HG03097 (cell line): ENCODE data around the gene TMEM252.
A peak's percentile ranks its signal among the peaks of the same experiment; 100 is the strongest.

Experiments used
- ATAC-seq: cut with Tn5 transposase; IDR thresholded peaks from one replicate; pipeline ENCODE4 v1.9.1; 2021; ENCODE audit not compliant: unreplicated experiment, low FRiP score

TMEM252 gene

DNA sequence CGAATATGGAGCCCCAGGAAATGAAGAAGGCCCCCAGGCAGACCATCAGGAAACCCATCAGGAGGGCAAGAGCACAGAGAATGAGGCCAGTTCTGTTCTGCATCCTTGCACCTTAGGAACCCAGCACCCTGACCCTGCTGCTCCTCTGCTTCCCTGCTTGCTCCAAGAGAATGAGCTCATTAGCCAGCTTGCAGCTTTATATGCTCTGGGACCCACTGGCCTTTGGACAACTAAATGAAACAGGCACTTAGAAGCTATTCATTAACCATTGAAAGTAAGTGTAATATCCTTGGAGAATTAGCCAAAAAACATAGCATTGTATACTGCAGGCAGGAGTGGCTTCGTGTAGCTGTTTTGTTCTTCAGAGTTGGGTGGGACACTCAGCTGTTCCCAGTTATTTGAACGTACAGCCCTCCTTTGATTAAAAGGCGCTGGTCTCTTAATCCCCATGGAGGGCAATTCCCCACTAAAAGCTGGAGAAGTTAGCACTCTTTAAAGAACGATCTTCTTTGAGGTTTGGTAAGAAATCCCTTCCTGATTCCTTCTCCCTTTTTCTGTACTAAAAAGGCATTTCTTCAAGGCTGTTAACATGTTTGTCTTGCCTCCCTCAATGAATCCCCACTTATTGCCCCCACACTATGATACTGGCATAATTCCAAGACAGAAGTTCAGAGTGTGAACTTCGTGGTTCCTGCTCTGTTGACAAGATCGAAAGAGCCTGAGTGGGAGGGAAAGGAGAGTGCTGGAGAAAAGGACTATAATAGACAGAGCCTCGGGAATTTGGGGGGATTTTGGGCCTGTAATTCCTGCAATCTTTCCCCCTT is at the start of gene TMEM252:
Gene TMEM252, minus strand, starts transcription at position 172 of the 824 bp plus-strand sequence. Its CDS starts 69 bp downstream, at position 103.
- no peak for ATAC-seq

GRCh38 chr9:68585034-68585761 is 44.5 kb upstream of the TMEM252 start:
- ATAC-seq, result no peak

- peak; percentile 86 for ATAC-seq
Measured at GRCh38 chr9:68584189-68585033, 43.7 kb upstream of the TMEM252 start.

DNA sequence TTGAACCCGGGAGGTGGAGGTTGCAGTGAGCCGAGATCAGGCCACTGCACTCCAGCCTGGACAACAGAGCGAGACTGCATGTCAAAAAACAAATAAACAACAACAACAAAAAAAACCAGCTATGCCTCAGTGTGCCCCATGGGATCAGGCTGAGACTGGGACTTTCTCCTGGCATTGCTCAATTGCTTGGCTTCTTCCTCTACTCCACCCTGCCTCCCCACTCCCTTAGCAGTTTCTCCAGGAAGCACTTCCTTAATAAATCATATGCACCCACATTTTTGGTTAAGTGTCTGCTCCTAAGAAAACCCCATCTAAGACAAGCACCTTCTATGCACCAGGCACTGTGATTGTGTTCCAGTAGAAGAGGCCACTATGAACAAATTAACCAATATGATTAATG is 41.0 kb upstream of the TMEM252 start:
- no peak for ATAC-seq

DNA sequence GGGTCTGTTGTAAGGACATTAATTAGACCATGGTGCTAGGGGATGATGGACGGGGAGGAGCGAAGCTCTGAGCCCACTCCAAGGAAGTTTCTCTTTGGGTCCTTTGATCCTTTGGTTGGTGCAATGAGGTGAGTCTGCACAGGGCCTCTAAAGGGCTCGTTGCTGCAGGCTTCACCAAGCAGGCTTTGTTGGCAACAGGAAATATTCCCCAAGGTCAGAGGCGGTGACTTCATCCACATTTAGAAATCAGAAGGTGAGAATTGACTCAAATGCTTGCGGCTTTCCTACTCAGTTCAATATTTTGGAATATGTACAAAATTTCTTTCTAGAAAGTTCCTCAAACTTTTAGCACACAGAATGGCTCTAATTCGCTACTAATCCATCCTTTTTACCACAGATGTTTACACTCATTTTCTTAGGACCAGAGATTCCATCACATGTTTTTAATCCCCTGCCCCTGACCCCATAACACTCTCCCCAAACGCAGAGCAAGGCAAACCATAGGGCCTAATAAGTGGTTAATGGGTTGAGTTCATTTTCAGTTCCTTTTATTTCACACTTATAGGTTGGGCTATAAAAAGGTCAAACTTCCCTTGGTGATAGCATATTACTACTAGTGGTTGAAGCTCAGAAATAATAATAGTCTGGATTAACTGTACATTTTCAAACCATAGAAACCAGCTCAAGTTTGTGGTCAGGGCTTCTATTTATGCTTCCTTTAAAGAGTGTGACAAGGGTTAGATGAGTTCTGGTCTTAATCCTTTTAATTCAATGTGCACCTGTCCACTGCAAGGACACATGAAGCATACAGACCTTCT is 37.3 kb upstream of the TMEM252 start:
- peak; percentile 80 for ATAC-seq

GRCh38 chr9:68575817-68576216 is 35.1 kb upstream of the TMEM252 start:
- ATAC-seq, result no peak

DNA sequence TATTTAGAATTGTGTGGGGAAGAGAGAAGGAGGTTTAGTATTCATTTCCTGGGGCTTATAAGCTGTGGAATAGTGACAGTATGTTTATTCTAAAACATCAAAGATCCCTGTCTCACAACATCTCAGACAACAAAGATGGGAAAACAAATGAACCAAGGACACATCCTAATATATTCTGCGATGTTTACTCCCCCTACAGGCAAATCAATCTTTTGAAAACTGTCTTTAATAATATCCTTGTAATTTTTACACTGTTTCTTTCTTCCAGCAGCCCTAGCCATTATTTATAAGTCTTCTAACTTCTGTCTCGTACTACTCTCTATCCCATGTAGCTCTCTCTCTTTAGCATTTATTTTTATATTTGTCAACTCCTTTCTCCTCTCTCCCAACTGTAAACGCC is 33.5 kb upstream of the TMEM252 start:
- no peak for ATAC-seq

- ATAC-seq, result no peak
Measured at GRCh38 chr9:68567565-68567964, 26.9 kb upstream of the TMEM252 start.

GRCh38 chr9:68562461-68562860 is 21.8 kb upstream of the TMEM252 start:
- ATAC-seq, result no peak

DNA sequence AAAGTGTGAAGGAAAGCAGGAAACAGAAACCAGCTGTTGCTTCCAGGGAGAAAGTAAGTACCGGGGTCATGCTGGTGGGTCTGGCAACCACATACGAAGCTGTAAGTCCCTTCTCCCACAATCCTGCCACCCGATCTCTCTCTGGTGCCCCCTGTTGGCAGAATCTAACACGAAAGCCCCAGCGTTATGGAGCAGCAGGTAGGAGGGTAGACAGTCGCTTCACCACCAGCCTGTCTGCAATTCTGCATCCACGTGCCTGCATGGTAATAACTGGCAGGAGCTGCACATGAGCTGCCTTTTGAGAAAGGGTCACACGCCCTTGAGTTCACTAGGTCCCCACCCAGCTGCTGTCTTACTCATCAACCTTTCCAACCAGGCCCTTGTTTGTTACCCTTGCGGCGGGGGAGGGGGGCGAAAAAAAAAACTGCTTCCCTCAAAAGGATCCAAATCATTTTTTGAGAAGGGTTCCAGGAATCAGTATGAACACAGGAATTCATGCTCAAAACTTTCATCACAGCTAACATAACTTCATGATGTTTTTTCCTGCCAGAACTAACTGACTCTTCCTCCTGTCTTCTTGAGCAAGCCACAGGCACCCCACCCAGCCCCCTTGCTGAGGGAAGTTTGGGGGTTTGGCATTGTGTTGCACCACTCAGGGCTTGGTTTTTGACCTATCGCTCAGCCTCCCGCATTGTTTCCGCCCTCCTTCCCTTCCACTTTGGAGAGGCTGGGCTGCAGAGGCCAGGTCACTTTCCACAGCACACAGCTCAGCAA is 19.6 kb upstream of the TMEM252 start:
- ATAC-seq, result no peak

GRCh38 chr9:68558545-68558944 is 17.9 kb upstream of the TMEM252 start:
- ATAC-seq, result no peak

- no peak for ATAC-seq
Measured at GRCh38 chr9:68555437-68556150, 14.9 kb upstream of the TMEM252 start.

DNA sequence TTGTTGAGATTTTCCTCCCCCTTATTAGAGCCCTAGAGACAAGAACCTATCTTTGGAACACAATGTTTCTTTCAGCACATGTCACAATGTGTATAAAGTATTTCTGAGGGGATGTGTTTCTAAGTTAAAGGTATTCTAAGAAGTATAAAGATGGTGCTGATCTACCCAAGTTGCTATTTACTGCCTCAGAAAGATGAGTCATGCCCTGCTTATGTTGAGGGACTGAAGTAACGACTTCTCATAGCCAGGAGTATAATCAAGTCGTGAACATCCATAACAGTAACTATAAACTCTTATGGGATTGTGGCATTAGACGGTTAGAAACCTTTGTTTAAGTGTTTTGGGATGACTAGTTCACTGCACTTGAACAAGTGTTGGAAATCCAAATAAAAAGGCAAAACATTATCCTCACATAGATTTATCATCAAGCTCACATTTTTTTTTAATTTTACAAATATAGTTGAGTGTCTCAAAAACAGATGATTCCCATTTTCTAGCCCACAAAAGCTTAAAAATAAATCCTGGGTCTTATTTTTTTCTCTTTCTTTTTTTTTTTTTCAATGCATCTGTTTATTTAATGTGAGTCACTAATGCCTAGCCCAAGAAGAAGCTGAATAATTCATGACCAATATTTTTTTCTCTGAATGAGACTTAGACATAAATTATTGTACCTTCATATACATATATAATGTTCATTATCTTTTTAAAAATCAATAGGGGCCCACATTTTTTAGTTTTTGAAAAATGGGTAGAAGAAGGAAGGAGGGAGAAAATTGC is 12.2 kb upstream of the TMEM252 start:
- no peak for ATAC-seq

GRCh38 chr9:68551191-68551590 is 10.5 kb upstream of the TMEM252 start:
- no peak for ATAC-seq

- no peak for ATAC-seq
Measured at GRCh38 chr9:68548241-68548640, 7.6 kb upstream of the TMEM252 start.

GRCh38 chr9:68547417-68547816 is 6.7 kb upstream of the TMEM252 start:
- ATAC-seq, result no peak

- ATAC-seq, result peak; percentile 79
Measured at GRCh38 chr9:68546596-68547390, 6.1 kb upstream of the TMEM252 start.
